Prostate gland (tissue), 2 donors: ENCODE measurements around the gene PIP5K1B.

Experiments
- CTCF ChIP-seq, 4 experiments: fragments of 200-600 bp in 2 of 4; fragments of 450-650 bp in 2 of 4; sonication (generic) in 2 of 4; IDR thresholded peaks; 1 replicate in 3 of 4; 2 replicates in 1 of 4; pipeline ENCODE4 v1.5.1; 2016 to 2019; ENCODE audit warnings: antibody characterized with exemption in 4 of 4, mild to moderate bottlenecking in 2 of 4, moderate library complexity in 2 of 4
- POLR2A ChIP-seq: fragments of 450-650 bp; IDR thresholded peaks from one replicate; pipeline ENCODE4 v1.6.1; 2016; ENCODE audit warnings: antibody characterized with exemption, mild to moderate bottlenecking

- TF ChIP-seq CTCF (IDR thresholded peaks at IDR 0.05) (no peak), POLR2A (no peak)
Observed at GRCh38 chr9:69028754-69029153, 323.7 kb downstream of the PIP5K1B start.
